ENCODE results near the gene PIGL.

- TF ChIP-seq CTCF (IDR thresholded peaks at IDR 0.05) (no peak), POLR2A (IDR thresholded peaks at IDR 0.05) (no peak)
Measured at GRCh38 chr17:16339959-16340358, 122.9 kb downstream of the PIGL start.

Data from uterus (tissue), 2 donors.